HG03095 (cell line): Measurements from ENCODE around the gene TBX19.
"Not testable (repeated sequence)": the region's sequence is repeated elsewhere in the genome, so short reads cannot be mapped to it uniquely, and the experiment has no call there.

Experiments used
- ATAC-seq: cut with Tn5 transposase; IDR thresholded peaks from one replicate; pipeline ENCODE4 v1.9.1; 2021; ENCODE audit warnings: moderate library complexity; ENCODE audit not compliant: unreplicated experiment

Gene TBX19

DNA sequence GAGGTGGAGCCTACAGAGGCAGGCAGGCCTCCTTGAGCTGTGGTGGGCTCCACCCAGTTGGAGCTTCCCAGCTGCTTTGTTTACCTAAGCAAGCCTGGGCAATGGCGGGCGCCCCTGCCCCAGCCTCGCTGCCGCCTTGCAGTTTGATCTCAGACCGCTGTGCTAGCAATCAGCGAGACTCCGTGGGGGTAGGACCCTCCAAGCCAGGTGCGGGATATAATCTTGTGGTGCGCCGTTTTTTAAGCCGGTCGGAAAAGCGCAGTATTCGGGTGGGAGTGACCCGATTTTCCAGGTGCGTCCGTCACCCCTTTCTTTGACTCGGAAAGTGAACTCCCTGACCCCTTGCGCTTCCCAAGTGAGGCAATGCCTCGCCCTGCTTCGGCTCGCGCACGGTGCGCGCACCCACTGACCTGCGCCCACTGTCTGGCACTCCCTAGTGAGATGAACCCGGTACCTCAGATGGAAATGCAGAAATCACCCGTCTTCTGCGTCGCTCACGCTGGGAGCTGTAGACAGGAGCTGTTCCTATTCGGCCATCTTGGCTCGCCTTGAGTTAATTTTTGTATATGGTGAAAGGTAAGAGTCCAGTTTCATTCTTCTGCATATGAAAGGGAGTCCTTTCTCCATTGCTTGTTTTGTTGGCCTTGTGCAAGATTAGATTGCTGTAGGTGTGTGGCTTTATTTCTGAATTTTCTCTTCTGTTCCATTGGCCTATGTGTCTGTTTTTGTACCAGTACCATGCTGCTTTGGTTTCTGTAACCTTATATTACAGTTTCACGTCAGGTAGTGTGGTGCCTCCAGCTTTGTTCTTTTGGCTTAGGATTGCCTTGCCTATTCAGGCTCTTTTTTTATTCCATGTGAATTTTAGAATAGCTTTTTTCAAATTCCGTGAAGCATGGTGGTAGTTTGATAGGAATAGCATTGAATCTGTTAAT lies 73.9 kb downstream of the TBX19 start:
- not testable (repeated sequence) for ATAC-seq

GRCh38 chr1:168360151-168361021 lies 79.7 kb downstream of the TBX19 start:
- no peak for ATAC-seq

- no peak for ATAC-seq
Observed at GRCh38 chr1:168361252-168361651, 80.6 kb downstream of the TBX19 start.

GRCh38 chr1:168362991-168363390 lies 82.3 kb downstream of the TBX19 start:
- no peak for ATAC-seq
